Keratinocyte (primary cell): ENCODE results near the gene CSNK1G1. TPM values are rescaled to one million over a fixed set of nuclear protein-coding genes. Genes with fewer than 3 reads are reported as not detected.

Experiments used
- DNase-seq: peaks from one replicate; pipeline ENCODE4 v3.0.0-alpha.2; 2011; ENCODE audit warnings: low read depth, missing footprints, low spot score
- FAIRE-seq: peaks from 2 replicates; lab custom pipeline; 2011; peaks lifted over from hg19 to GRCh38; lab: Jason Lieb, UNC
- H2AFZ ChIP-seq: 2 replicates; pipeline ENCODE4 v1.6.0; 2012; ENCODE audit warnings: low read length, control low read depth, inconsistent platforms; ENCODE audit not compliant: control insufficient read depth
- H3K27ac ChIP-seq: 2 replicates; pipeline ENCODE4 v1.5.1; 2011; ENCODE audit warnings: low read length; ENCODE audit not compliant: control insufficient read depth, insufficient read depth
- H3K27me3 ChIP-seq: 3 replicates; pipeline ENCODE4 v1.6.0; 2011; ENCODE audit warnings: low read length; ENCODE audit not compliant: control insufficient read depth, insufficient read depth; ENCODE audit errors: extremely low read depth
- H3K36me3 ChIP-seq, 2 experiments: 2 replicates in 1 of 2; 3 replicates in 1 of 2; pipeline ENCODE4 v1.5.1; 2011; ENCODE audit warnings: low read length in 2 of 2, mild to moderate bottlenecking in 1 of 2; ENCODE audit not compliant: control insufficient read depth in 2 of 2, insufficient read depth in 2 of 2; ENCODE audit errors: extremely low read depth in 1 of 2
- H3K4me1 ChIP-seq: 3 replicates; pipeline ENCODE4 v1.5.1; 2011; ENCODE audit warnings: low read length; ENCODE audit not compliant: control insufficient read depth, insufficient read depth; ENCODE audit errors: extremely low read depth
- H3K4me2 ChIP-seq: 3 replicates; pipeline ENCODE4 v1.6.0; 2011; ENCODE audit warnings: low read depth, low read length; ENCODE audit not compliant: control insufficient read depth, insufficient read depth; ENCODE audit errors: extremely low read depth
- H3K4me3 ChIP-seq, 3 experiments: fragments of 200-600 bp in 1 of 3; sonication (generic) in 1 of 3; 2 replicates in 2 of 3; 3 replicates in 1 of 3; pipeline ENCODE4 v1.5.1; 2011 to 2016; ENCODE audit warnings: low read length in 3 of 3, mild to moderate bottlenecking in 3 of 3, control low read depth in 2 of 3, inconsistent platforms in 1 of 3, low read depth in 1 of 3, mixed read lengths in 1 of 3, mixed run types in 1 of 3, moderate library complexity in 1 of 3; ENCODE audit not compliant: control insufficient read depth in 2 of 3, insufficient read depth in 2 of 3; ENCODE audit errors: extremely low read depth in 1 of 3
- H3K79me2 ChIP-seq: 2 replicates; pipeline ENCODE4 v1.6.0; 2012; ENCODE audit warnings: low read length; ENCODE audit not compliant: control insufficient read depth, insufficient read depth
- H3K9ac ChIP-seq: 3 replicates; pipeline ENCODE4 v1.6.0; 2011; ENCODE audit warnings: low read length; ENCODE audit not compliant: control insufficient read depth, insufficient read depth; ENCODE audit errors: extremely low read depth
- H3K9me1 ChIP-seq: 3 replicates; pipeline ENCODE4 v1.6.0; 2011; ENCODE audit warnings: low read length; ENCODE audit not compliant: control insufficient read depth, insufficient read depth; ENCODE audit errors: extremely low read depth
- H3K9me3 ChIP-seq: 2 replicates; pipeline ENCODE4 v1.5.1; 2012; ENCODE audit warnings: low read depth, low read length; ENCODE audit not compliant: control insufficient read depth
- H4K20me1 ChIP-seq: 3 replicates; pipeline ENCODE4 v1.6.0; 2011; ENCODE audit warnings: low read length; ENCODE audit not compliant: control insufficient read depth, insufficient read depth; ENCODE audit errors: extremely low read depth
- EZH2 ChIP-seq: IDR thresholded peaks from one replicate; pipeline ENCODE4 v1.6.1; 2012; ENCODE audit warnings: inconsistent platforms, mild to moderate bottlenecking, low read length, moderate library complexity
- dilution Hi-C: fragments of 300-500 bp; cut with MboI; formaldehyde crosslinking; loops from one replicate; pipeline ENCODE4 v1.7.0; 2020; ENCODE audit warnings: low sequenced_read_pairs; ENCODE audit not compliant: extremely low pct_ligation_motif_present
- polyA plus RNA-seq, 5 experiments: library from polyadenylated mRNA; depleted of rRNA in 3 of 5; stranded (reverse) in 3 of 5; stranded (forward) in 1 of 5; unstranded in 1 of 5; fragments of >200 nt; gene quantifications; 1 replicate in 1 of 5; 2 replicates in 3 of 5; 3 replicates in 1 of 5; pipeline versions ENCODE4 v1.2.1 to v1.2.3, GENCODE V29; 2011 to 2012; ENCODE audit warnings: missing spikeins in 2 of 5, low read depth in 1 of 5, low replicate concordance in 1 of 5
- TF ChIP-seq, protein P1 (sequence below), 3 experiments: IDR thresholded peaks in 1 of 3; conservative IDR thresholded peaks in 1 of 3; optimal IDR thresholded peaks in 1 of 3; 2 replicates in 2 of 3; 3 replicates in 1 of 3; pipeline versions ENCODE3 to v1.5.1; 2011; ENCODE audit warnings: low read length in 3 of 3, mild to moderate bottlenecking in 3 of 3, moderate library complexity in 2 of 3, control low read depth in 1 of 3, inconsistent platforms in 1 of 3; ENCODE audit not compliant: insufficient read depth in 2 of 3; ENCODE audit errors: extremely low read depth in 1 of 3

Gene CSNK1G1
- polyA plus RNA-seq, 1 donor (not counting 4 experiments of a cell fraction or from before 2014, with no cell fraction given), result 28.9 TPM

DNA sequence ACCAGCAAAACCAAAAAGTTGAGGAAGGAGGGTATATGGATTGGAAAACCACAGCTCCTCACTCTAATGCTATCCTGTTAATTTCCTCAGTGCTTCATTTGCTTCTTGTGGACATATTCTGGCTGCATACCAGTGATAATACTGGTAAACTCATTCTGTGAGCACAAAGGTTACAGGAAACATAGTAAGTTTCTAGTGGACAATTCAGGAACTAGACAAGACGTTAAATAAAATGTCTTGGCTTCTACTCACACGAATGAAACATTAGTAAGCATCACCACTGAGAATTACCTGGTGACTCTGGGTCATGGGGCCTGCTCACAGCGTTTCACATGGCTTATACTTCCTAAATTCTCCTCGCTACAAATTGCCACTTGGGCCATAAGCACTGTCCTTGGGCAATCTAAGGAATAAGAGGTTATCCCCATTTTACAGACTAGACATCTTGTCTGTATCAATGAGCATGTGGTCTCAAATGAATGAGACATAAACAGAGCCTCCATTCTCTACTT is 173.1 kb downstream of the CSNK1G1 start:
- Histone ChIP-seq H3K79me2 (no peaks in the 10 kb centered on the region), H3K36me3 (peaks cover 5 to 20% of the 10 kb centered on the region in 2 experiments)

DNA sequence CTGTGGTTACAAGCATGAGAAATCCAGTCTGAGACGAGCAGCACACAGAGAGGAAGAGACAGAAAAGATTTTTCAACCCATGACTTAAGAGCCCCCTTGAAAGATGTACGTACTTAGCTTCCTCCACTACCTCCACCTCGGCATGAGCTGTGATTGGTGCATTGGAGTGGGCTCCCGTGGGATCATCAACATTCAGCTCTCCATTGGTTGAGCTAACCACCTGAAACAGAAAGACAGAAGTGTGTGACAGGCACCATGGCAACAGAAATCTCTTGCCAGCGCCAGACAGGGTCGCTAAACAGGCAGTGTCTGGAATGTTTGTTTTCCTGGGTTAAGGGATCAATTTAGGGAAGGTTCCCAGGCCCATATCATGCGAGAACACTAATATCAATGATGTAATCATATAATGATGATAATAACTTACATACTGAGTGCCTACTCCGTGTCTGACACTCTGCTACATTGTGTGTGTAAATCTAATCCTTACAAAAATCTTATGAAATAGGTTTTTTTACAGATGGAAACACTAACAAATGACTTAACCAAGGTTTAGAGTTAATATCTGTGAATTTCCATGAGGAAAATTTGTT is 175.6 kb downstream of the CSNK1G1 start:
- H3K4me2 ChIP-seq, result no peak overlapping the region
- no peak for FAIRE-seq
- no peak for DNase-seq
- H3K27me3 ChIP-seq, result no peaks in the 10 kb centered on the region
- no peak for TF ChIP-seq EZH2
- TF ChIP-seq, protein P1, sequence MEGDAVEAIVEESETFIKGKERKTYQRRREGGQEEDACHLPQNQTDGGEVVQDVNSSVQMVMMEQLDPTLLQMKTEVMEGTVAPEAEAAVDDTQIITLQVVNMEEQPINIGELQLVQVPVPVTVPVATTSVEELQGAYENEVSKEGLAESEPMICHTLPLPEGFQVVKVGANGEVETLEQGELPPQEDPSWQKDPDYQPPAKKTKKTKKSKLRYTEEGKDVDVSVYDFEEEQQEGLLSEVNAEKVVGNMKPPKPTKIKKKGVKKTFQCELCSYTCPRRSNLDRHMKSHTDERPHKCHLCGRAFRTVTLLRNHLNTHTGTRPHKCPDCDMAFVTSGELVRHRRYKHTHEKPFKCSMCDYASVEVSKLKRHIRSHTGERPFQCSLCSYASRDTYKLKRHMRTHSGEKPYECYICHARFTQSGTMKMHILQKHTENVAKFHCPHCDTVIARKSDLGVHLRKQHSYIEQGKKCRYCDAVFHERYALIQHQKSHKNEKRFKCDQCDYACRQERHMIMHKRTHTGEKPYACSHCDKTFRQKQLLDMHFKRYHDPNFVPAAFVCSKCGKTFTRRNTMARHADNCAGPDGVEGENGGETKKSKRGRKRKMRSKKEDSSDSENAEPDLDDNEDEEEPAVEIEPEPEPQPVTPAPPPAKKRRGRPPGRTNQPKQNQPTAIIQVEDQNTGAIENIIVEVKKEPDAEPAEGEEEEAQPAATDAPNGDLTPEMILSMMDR (optimal IDR thresholded peaks at IDR 0.05 in 1 of 3, IDR thresholded peaks at IDR 0.05 in 1 of 3, conservative IDR thresholded peaks at IDR 0.05 in 1 of 3; ENCODE audit: extremely low read depth in 1 of 3, insufficient read depth in 2 of 3, low read length in 3 of 3), result no peak
- H3K9me3 ChIP-seq, result no peaks in the 10 kb centered on the region
- no peak overlapping the region for H2AFZ ChIP-seq
- H3K27ac ChIP-seq, result no peak overlapping the region
- dilution Hi-C loops, result no loop called here
- H3K9ac ChIP-seq, result no peak overlapping the region
- peaks cover 8 to 24% of the 10 kb centered on the region in 2 experiments for H3K36me3 ChIP-seq
- H3K79me2 ChIP-seq, result no peaks in the 10 kb centered on the region
- H3K4me1 ChIP-seq, result no peaks in the 10 kb centered on the region
- no peak overlapping the region for H3K4me3 ChIP-seq
- no peaks in the 10 kb centered on the region for H3K9me1 ChIP-seq
- no peaks in the 10 kb centered on the region for H4K20me1 ChIP-seq

More for the DNA sequence above, 173.1 kb downstream of the CSNK1G1 start:
- no peaks in the 10 kb centered on the region for H3K9me1 ChIP-seq
- no peak overlapping the region for H2AFZ ChIP-seq
- H3K4me2 ChIP-seq, result no peak overlapping the region
- no peak overlapping the region for H3K27ac ChIP-seq
- no peak for FAIRE-seq
- TF ChIP-seq EZH2, result no peak
- TF ChIP-seq, protein P1 (optimal IDR thresholded peaks at IDR 0.05 in 1 of 3, IDR thresholded peaks at IDR 0.05 in 1 of 3, conservative IDR thresholded peaks at IDR 0.05 in 1 of 3; ENCODE audit: extremely low read depth in 1 of 3, insufficient read depth in 2 of 3, low read length in 3 of 3), result no peak
- no peak overlapping the region for H3K4me3 ChIP-seq
- dilution Hi-C loops, result no loop called here
- no peaks in the 10 kb centered on the region for H3K9me3 ChIP-seq
- no peak overlapping the region for H3K9ac ChIP-seq
- no peaks in the 10 kb centered on the region for H4K20me1 ChIP-seq
- no peak for DNase-seq
- peaks cover 10% of the 10 kb centered on the region for H3K4me1 ChIP-seq
- H3K27me3 ChIP-seq, result no peaks in the 10 kb centered on the region
